Measurements from ENCODE around the gene CEL.
"Not testable (repeated sequence)": the region's sequence is repeated elsewhere in the genome, so short reads cannot be mapped to it uniquely, and the experiment has no call there.

Gene CEL

DNA sequence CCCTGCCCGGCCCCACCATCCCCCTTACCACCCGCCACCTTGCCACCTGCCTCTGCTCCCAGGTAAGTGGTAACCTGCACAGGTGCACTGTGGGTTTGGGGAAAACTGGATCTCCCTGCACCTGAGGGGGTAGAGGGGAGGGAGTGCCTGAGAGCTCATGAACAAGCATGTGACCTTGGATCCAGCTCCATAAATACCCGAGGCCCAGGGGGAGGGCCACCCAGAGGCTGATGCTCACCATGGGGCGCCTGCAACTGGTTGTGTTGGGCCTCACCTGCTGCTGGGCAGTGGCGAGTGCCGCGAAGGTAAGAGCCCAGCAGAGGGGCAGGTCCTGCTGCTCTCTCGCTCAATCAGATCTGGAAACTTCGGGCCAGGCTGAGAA lies at the start of gene CEL:
CEL (plus strand) TSS at position 218 of the 382 bp plus-strand sequence; CDS start at position 240, 22 bp downstream.
- not testable (repeated sequence) for DNase-seq

DNA sequence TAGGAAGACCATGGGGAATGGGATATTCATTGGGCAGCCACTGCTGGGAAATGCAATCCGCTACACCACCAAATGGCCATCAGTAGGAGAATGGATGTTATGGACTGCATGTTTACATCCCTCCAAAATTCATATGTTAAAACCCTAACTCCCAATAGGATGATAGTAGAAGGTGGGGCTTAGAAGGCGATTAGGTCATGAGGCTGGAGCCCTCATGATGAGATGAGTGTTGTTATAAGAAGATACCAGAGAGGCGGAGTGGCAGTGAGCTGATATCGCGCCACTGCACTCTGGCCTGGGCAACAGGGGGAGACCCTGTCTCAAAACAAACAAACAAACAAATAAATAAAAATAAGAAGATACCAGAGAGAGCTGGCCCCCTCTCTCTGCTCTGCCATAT lies 47.1 kb upstream of the CEL start:
- no peak for DNase-seq

DNA sequence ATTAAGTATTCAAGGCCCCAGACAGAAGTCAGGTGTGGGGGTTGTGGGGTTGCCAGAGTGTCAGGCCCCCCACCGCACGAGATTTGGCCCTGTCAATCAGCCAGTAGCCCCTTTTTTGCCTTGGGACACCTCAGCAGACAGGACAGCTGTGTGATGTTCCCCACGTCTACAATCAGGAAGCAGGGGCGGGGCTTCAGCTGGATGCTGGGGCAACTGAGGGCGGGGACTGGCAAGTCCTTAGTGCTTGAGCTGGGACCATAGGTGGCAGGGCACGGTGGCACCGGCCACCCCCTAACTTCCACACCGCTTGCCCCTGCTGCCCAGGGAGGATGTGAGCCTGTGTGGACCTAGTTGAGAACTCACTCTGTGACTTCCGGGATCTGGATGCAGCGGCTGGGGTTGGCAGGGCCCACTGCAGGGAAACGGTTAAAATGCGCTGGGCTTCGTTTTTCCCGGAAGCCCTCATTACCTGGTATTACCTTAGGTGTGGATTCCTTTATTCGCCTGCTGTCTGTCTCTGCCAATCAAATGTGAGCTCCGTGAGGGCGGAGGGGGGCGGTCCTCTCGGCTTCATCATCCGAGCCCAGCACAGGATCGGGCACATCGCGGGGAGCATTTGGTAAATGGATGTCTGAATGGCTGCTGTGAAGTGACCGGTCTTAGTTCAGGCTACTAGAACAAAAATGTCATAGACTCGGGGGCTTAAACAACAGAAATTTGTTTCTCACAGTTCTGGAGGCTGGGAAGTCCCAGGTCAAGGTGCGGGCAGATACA lies 38.5 kb upstream of the CEL start:
- peak; percentile 46 to 62 (median 55) for DNase-seq

DNA sequence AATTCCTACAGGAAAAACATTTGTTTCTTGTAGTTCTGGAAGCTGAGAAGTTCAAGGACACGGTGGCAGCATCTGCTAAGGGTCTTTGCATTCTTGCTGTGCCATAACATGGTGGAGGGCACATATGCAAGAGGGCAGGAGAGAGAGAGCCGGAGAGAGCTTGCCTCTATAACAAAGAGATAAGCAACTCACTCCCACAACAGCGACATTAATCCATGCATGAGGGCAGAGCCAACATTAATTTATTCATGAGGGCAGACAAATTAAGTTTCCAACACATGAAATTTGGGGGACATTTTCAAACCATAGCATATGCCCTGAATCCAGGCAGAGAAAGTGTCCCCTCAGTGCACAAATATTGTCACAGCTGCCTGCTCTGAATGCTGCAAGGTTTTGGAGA lies 35.4 kb upstream of the CEL start:
- no peak for DNase-seq

DNA sequence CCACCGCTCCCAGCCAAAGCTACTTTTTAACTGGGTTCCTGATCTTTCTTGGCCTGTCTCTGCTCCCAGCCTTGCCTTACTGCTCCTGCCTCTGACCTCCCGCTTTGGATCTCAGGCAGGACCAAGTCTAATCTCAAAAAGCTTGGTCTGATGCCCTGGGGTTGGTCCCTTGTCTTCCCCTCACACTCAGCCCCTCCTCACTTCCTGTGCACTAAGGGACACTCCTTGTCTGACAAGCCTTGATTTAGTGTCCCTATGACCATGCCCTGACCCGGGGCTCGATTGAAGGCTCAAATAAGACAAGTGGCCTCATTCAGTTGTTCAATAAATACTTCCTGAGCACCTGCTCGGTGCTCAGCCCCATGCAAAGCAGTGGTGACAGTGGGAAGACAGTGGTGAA lies 34.6 kb upstream of the CEL start:
- no peak for DNase-seq

DNA sequence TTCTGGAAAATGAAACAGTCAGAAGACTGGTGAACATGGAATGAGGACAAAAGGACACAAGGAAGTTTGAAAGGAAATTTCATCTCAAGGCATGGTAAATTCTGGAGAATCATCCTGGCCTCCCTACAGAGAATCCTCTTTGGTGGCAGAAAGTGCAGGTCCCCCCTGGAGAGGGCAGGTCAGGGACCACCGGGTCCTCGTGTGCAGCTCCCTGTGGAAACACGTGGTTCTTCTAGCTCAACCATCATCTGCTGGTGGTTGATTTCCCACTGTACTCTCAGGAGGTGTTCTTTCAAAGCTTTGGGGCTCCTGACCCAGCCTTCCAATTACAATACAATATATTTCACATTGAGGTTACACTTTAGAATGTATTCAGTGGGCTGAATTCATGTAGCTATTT lies 33.6 kb upstream of the CEL start:
- DNase-seq: no peak

DNA sequence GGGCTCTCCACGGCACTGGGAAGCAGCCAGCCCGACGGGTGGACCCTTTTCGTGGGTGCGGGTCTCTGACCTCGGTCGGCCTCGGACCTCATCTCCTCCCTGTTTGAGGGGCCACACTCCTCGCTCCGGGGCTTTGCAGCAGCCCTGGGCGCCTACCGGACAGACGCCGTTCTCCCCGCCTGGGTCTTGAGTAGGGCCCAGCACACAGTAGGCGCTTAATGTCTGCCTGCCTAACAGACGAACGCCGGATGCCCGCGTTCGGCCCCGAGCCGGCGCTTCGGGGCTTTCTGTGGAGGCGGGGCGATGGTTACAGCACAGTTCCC lies 31.8 kb upstream of the CEL start:
- no peak for DNase-seq

DNA sequence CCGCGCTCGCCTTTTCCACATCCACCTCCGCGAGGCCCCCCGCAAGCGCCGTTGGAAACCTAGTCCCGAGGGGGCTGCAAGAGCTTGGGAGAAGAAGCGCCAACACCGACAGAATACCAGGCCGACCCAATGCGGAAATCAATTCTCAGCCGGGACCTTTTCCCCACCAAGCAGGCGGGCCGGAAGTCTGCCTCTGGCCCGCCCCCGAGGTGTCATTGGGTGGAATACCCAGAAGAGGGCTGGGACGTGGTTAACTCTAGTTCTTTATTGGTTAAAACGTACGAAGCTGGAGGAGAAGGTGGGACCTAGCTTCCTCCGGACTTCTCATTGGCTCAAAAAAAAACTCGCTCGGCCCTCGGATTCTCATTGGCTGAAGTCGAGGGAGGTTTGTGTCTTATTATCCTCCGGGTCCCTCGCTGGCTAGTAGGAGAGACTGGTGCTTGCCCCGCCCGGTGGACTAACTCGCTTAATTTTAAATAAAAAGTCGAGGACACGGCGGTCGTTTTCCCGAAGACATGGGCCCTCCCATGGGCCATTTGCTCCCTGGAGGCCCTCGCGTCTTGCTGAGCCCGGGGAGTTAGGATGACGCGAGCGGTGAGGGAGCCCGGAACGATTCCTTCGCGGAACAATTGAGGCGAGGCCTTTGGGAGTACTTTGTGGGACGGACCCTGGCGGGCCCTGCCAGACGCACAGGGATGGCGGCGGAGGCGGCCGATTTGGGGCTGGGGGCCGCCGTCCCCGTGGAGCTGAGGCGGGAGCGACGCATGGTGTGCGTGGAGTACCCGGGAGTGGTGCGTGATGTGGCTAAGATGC lies 31.3 kb upstream of the CEL start, which contains the start of gene GTF3C5:
GTF3C5 (plus strand) TSS at position 681 of the 813 bp plus-strand sequence; CDS start at position 696, 15 bp downstream.
- DNase-seq: peak; percentile 97 to 100 (median 98)

DNA sequence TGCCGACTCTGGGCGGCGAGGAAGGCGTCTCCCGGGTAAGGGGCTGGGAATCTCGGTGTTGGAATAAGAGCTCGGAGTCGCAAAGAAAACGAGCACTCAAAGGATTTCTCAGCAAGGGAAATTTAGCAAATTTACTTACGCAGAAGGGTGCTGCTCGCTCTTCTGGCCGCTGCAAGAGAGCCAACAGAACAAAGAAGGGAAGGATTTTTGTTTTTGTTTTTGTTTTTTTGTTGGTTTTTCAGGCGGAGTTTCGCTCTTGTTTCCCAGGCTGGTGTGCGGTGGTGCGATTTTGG lies 30.7 kb upstream of the CEL start:
- no peak for DNase-seq

DNA sequence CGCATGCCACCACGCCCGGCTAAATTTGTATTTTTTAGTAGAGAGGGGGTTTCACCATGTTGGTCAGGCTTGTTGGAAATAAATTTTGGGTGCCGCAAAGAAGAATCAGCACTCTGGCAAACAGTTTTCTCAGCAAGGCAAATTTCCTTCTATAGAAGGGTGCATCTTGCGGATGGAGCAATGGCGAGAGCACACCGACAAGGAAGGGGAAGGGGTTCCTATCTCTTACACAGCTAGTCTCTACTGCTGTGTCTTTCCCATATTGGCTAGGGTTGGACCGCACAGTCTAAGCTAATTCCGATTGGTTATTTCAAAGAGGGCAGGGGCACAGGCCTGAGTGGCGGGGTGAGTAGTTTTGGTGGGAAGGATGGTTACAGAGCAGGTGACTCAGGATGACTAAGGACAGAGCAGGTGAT lies 30.3 kb upstream of the CEL start:
- DNase-seq: no peak

DNA sequence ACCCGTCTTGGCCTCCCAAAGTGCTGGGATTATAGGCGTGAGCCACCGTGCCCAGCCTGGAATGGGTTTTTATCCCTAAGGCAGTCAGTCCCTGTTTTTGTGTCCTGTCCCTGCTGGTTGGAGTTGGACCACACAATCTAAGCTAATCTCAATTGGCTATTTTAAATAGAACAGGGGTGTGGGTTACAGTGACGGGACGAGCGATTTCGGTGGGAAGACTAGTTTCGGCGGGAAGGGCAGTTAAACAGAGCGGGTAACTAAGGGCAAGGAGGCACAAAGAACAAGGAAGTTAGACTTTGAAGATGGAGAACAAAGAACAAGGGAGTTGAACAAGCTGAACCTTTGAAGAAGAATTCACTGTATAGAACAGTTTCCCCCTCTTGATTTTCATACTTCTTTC lies 29.6 kb upstream of the CEL start:
- DNase-seq: no peak

DNA sequence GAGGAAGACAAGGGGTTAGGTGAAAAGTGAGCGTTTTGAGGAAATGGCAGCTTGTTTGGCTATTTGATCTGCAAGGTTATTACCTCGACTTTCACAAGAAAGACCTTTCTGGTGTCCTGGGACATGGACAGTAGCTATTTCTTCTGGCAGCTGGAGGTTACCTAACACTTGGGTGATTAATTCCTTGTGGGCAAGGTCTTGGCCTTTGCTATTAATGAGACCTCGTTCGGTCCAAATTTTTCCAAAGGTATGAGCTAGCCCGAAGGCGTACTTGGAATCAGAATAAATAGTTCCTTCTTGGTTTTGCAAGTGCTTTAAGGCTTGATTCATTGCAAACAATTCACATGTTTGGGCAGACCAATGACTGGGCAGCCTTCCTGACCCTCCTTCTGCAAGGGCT lies 26.1 kb upstream of the CEL start:
- no peak for DNase-seq

DNA sequence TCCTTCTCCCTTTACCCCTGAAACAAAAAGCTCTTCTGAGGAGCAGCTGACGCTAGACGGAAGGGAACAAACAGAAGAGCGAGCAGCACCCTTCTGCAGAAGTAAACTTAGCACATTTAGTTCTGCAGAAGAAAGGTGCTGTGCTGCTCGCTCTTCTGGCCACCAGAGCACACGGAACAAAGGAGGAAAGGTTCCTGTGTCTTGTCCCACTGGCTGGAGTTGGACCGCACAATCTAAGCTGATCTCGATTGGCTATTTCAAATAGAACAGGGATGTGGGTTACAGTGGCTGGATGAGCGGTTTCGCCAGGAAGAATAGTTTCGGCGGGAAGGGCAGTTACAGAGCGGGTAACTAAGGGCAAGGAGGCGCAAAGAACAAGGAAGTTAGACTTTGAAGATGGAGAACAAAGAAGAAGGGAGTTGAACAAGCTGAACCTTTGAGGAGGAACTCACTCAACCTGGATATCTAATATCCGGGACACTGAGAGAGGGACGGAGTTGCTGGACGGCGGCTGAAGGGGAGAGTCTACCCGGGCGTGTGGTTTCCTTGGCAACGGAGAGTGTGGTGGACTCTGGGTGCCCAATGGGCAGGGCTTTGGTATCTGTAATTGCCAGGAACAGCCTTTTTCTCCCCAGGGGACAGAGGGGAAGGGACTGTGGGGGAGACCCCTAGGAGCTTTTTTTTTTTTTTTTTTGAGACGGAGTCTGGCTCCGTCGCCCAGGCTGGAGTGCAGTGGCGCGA lies 23.8 kb upstream of the CEL start:
- no peak for DNase-seq

DNA sequence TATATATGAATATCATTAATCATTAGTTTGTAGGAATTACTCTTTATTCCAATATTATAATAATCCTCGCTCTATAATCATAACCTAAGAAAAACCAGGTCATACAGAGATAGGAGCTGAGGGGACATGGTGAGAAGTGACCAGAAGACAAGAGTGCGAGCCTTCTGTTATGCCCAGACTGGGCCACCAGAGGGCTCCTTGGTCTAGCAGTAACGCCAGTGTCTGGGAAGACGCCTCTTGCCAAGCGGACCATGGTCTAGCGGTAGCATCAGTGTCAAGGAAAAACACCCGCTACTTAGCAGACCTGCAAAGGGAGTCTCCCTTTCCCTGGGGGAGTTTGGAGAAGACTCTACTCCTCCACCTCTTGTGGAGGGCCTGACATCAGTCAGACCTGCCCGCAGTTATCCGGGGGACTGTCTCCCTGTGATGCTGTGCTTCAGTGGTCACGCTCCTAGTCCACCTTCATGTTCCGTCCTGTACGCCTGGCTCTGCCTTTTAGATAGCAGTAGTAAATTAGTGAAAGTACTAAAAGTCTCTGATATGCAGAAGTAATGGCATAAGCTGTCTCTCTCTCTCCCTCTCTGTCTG lies 20.8 kb upstream of the CEL start:
- peak; percentile 38 to 59 (median 40) for DNase-seq

DNA sequence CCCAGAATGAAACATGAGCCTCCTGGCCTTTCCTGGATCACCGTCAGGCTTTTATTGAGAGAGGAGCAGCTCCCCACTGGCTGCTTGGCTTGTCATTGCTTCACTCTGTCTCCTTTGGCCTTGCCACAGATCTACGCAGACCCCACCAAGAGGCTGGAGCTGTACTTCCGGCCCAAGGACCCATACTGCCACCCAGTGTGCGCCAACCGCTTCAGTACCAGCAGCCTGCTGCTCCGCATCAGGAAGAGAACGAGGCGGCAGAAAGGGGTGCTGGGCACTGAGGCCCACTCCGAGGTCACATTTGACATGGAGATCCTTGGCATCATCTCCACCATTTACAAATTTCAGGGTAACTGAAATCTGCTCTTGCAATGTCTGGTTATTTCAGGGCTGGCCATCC lies 19.8 kb upstream of the CEL start:
- DNase-seq: no peak

DNA sequence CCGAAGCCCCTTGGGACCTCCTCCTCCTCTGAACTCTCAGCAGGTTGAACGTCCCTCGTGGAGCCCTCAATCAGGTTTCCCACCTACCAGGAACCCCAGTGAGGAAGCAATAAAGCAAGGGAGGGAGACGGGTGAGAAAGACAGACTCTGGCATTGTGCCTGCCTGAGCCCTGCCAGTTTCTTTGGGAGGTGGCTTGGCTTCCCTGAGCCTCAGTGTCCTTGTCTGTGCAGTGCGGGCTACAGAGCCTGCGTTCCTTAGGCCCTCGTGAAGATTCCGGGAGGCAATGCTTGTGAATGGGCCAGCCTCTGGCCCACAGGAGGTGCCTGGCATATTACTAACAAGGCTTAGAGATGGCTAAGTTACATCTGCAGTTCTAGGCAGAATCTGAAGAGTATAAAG lies 19.1 kb upstream of the CEL start:
- no peak for DNase-seq

DNA sequence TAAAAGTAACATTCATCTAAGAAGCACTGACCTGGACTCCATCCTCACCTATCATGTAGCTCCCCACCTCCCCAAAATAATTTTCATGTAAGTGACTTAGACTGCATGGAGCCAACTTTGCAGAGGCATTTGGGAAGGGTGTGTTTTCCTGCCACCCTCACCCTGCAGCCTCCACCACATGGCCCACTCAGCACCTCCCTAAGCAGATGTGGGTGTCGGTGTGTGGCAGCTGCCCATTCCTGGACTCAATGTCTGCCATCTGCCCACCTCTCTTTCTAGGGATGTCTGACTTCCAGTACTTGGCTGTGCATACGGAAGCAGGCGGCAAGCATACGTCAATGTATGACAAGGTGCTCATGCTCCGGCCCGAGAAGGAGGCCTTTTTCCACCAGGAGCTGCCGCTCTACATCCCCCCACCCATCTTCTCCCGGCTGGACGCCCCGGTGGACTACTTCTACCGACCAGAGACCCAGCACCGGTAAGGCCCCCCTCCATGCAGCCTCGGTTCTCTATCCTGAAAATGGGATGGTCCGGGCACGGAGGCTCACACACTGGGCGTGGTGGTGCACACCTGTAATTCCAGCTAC lies 18.2 kb upstream of the CEL start:
- DNase-seq: no peak

DNA sequence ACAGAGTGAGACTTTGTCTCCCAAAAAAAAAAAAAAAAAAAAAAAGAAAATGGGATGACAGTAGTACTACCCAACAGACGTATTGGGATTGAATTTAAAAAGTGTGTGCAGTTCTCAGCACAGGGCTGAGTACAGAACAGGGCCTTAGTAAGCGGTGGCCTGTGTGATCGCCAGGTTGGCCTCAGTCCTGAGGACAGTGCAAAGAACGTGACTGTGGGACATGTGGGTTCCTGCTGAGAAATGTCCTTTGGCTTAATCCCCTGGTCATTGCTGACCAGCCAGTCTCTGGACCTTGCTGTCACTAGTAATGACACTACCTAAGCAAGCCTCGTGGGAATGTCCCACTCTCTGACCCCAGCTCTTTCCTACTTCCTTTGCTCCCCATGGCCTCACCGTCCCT lies 17.7 kb upstream of the CEL start:
- no peak for DNase-seq

DNA sequence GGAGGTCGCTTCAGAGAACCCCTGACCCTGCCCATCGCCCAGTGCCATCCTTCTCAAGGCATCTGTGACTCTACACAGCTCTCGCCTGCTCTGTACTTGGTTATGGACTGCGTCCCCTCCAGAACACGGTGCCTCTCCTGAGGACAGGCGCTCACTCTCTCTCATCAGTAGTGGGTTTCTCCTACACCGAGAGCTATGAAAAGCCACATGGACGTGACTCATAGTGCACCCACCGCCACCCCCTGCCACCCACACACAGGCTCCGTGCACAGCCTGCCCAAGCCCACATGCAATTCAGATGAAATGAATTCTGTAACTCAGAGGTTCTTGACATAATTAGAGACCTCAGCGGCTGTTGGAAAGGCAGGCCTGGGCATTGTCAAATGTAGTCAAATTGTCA lies 17.1 kb upstream of the CEL start:
- no peak for DNase-seq

DNA sequence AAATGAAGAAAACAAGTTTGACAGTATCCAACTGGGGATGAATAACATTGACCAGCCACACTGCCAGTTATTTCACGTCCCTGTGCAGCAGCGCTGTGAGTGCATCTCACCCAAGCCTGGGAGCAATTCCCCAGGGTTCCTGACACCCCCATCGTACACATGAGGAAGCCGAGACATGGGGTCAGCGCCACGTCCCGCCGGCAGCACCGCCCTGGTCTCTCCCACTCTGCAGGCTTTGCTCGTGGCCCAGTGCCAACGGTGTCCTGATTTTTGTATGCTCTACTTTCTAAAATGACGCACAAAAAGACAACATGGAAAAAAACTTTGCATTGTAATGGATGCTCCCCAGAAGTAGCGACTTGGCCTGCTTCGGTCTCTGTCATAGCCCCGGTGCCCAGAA lies 16.6 kb upstream of the CEL start:
- DNase-seq: no peak

DNA sequence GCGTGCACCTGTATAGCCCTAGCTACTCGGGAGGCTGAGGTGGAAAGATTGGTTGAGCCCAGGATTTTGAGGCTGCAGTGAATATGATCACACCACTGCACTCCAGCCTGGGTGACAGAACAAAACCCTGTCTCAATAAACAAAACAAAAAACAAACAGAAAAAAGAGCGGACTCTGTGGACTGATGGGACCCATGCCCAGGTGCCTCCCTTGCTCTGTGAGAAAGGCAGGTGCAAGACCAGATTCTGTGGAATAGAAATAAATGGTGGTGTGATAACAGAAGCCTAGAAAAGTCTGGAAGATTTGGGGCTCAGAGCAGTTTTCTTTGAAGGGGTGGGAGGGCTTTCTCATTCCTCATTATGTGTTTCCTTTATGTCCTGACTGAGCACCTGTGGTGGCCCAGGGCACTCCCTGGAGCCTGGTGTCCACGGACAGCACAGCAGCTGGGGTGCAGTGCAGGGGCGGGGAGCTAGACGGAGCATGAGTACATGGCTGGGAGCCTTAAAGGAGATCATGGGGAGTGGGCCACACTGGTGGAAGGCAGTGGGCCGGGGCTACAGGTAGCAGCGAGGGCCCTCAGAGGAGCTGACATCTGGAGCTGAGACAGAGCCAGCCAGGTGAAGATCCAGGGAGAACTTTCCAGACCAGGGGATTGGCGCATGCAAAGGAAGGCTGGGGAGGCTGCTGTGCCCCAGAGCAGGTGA lies 15.4 kb upstream of the CEL start:
- DNase-seq: no peak

DNA sequence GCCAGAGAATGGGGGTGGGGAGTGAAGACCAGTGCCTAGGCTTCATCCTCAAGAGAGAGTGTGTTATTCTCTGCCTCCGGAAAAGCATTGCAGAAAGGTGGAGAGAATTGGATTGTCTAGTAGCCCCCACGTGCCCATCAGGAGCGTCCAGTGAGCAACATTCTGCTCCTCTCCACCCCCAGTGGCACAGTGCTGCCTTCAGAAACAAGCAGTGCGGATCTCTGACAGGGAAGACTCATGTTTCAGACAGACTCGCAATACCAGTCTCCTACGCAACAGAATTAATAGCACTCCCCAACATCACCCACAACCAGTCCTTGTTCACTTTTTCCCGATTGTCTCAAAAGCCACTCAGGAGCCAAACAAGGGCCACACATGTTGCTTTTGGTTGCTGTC lies 14.9 kb upstream of the CEL start:
- DNase-seq: no peak

DNA sequence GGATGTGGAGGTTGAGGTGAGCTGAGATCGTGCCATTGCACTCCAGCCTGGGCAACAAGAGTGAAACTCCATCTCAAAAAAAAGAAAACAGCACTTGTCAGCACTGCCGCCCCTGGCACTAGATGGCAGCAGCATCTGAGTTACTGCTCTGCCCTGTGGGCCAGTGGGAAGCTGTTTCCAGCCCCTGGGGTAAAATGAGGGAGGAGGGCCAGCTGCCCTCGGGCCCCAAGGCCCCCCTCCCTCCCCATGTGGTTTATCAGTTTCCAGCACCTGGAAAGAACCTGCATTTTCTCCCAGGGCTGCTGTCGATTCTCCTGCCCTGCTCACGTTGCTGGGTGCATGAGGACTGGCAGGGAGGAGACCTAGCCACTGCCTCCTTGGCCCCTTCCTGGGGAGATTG lies 13.2 kb upstream of the CEL start:
- DNase-seq: peak; percentile 48 to 58 (median 53)
